Embryonic facial prominence (tissue), 1 donor: ENCODE results near the gene TRIM6.
"Not testable (repeated sequence)": the region's sequence is repeated elsewhere in the genome, so short reads cannot be mapped to it uniquely, and the experiment has no call there.

ENCODE experiments used
- DNase-seq: peaks from one replicate; pipeline ENCODE4 v3.0.0-alpha.2; 2016; ENCODE audit errors: extremely low spot score

TRIM6 gene

GRCh38 chr11:5603326-5603725 lies 6.9 kb downstream of the TRIM6 start:
- DNase-seq: no peak

GRCh38 chr11:5604896-5605295 lies 8.5 kb downstream of the TRIM6 start:
- DNase-seq: no peak

GRCh38 chr11:5605849-5606248 lies 9.4 kb downstream of the TRIM6 start:
- no peak for DNase-seq

GRCh38 chr11:5608808-5609207 lies 12.4 kb downstream of the TRIM6 start:
- no peak for DNase-seq

GRCh38 chr11:5610446-5610845 lies 14.0 kb downstream of the TRIM6 start:
- no peak for DNase-seq

- no peak for DNase-seq
These were observed 15.2 kb downstream of the TRIM6 start for GRCh38 chr11:5611627-5612026.

- DNase-seq: no peak
These were observed 22.4 kb downstream of the TRIM6 start for GRCh38 chr11:5618807-5619206.

- no peak for DNase-seq
These were observed 24.4 kb downstream of the TRIM6 start for GRCh38 chr11:5620651-5621521.

- DNase-seq: no peak
These were observed 25.1 kb downstream of the TRIM6 start for GRCh38 chr11:5621580-5621979.

GRCh38 chr11:5622802-5623201 lies 26.4 kb downstream of the TRIM6 start:
- no peak for DNase-seq

GRCh38 chr11:5624489-5625279 lies 28.2 kb downstream of the TRIM6 start, which contains the start of gene TRIM34:
Gene TRIM34 (plus strand): TSS chr11:5625001. CDS start chr11:5632332, 7,331 bp downstream.
- no peak for DNase-seq

GRCh38 chr11:5625281-5625680 lies 28.8 kb downstream of the TRIM6 start:
- no peak for DNase-seq

GRCh38 chr11:5626196-5626595 lies 29.8 kb downstream of the TRIM6 start:
- DNase-seq: no peak

GRCh38 chr11:5631417-5631816 lies 35.0 kb downstream of the TRIM6 start:
- DNase-seq: no peak

GRCh38 chr11:5631969-5632635 lies 35.7 kb downstream of the TRIM6 start:
- no peak for DNase-seq

- DNase-seq: no peak
These were observed 43.5 kb downstream of the TRIM6 start for GRCh38 chr11:5639953-5640352.

GRCh38 chr11:5643585-5643984 lies 47.1 kb downstream of the TRIM6 start:
- DNase-seq: no peak

- no peak for DNase-seq
These were observed 49.7 kb downstream of the TRIM6 start for GRCh38 chr11:5646139-5646538.

- no peak for DNase-seq
These were observed 59.0 kb downstream of the TRIM6 start for GRCh38 chr11:5655474-5655873.

- DNase-seq: not testable (repeated sequence)
These were observed 60.5 kb downstream of the TRIM6 start for GRCh38 chr11:5656956-5657355.

- DNase-seq: no peak
These were observed 61.9 kb downstream of the TRIM6 start for GRCh38 chr11:5658318-5658717.
